Measurements from ENCODE around the gene NELL1.

Gene NELL1

DNA sequence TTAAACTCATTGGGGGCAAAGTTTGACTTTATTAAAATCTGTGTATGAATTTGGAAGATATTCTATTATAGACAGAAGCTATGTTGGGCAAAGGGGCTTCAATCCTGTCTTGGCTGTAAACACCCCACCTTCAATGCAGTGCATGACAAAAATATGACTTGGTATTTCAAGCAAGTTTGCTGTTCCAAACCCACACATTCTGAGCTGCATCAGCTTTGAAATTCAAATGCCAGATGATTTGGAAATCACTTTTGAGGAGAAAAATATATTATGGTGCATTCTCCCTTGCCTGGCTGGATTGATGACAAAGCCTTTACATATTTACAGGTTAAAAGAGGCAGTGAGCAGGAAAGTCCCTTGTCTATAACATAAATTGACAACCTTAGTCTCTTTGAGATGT is 760.0 kb downstream of the NELL1 start:
- H3K9me3 Mint-ChIP-seq = peaks cover 12% of the 10 kb centered on the region
- DNase-seq (ENCODE audit: low spot score in 2 of 2) = no peak
- no peaks in the 10 kb centered on the region for H3K4me1 Mint-ChIP-seq
- H3K4me3 Mint-ChIP-seq = no peak overlapping the region
- H3K36me3 Mint-ChIP-seq = no peaks in the 10 kb centered on the region
- H3K27me3 Mint-ChIP-seq = no peaks in the 10 kb centered on the region
- no peak overlapping the region for H3K27ac Mint-ChIP-seq
- no peak for ATAC-seq (ENCODE audit: low read depth)

DNA sequence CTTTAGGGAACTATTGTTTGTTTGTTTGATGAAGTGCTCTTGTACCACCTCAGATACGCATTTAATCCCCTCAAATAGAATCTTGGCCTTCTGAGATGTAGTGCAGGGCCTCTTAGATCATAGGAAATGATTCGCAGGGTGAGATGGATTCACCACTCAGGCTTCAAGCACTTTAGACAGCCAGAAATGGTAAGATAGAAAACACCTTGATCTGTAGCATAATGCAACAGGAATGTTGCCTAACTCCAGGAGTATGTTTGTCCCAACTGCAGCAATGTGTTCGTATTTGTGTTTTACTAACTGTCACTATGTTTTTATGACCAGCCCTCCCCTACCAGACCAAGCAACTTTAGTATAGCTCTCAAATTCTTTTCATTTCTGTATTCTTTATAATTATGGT is 761.2 kb downstream of the NELL1 start:
- no peak for DNase-seq (ENCODE audit: low spot score in 2 of 2)
- H3K4me1 Mint-ChIP-seq = no peaks in the 10 kb centered on the region
- no peaks in the 10 kb centered on the region for H3K27me3 Mint-ChIP-seq
- H3K36me3 Mint-ChIP-seq = no peaks in the 10 kb centered on the region
- no peak for ATAC-seq (ENCODE audit: low read depth)
- peaks cover 14% of the 10 kb centered on the region for H3K9me3 Mint-ChIP-seq
- no peak overlapping the region for H3K4me3 Mint-ChIP-seq
- no peak overlapping the region for H3K27ac Mint-ChIP-seq

DNA sequence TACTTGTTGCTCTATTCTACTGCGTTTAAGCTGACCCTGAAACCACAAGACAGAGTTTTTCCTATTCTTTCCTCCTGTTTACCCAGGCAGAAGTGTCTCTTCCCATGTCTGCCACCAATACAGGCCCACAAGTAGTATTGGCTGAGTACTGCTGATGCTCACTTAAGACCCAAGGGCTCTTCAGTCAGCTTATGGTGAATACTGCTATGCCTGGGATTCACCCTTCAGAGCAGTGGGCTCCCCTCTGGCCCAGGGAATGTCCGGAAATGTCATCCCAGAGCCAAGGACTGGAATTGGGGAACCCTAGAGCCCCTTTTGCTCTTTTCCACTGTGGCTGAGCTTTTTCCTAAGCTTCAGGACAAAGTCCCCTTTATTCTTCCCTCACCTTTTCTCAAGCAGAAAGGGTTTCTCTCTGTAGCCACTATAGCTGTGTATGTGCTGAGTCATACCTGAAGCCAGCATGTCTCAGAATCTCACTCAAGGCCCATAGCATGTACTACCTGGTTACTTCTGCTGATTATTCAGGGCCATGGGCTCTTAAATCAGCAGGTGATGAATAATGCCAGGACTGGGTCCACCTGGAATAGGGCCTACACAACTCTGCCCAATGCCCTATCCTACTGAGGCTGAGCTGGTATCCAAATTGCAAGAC is 777.7 kb downstream of the NELL1 start:
- ATAC-seq (ENCODE audit: low read depth) (no peak), DNase-seq (ENCODE audit: low spot score in 2 of 2) (no peak)
- Mint-ChIP-seq H3K27ac (no peak overlapping the region), H3K36me3 (no peaks in the 10 kb centered on the region), H3K4me3 (no peak overlapping the region), H3K4me1 (no peaks in the 10 kb centered on the region), H3K9me3 (peaks cover 7% of the 10 kb centered on the region), H3K27me3 (no peaks in the 10 kb centered on the region)

DNA sequence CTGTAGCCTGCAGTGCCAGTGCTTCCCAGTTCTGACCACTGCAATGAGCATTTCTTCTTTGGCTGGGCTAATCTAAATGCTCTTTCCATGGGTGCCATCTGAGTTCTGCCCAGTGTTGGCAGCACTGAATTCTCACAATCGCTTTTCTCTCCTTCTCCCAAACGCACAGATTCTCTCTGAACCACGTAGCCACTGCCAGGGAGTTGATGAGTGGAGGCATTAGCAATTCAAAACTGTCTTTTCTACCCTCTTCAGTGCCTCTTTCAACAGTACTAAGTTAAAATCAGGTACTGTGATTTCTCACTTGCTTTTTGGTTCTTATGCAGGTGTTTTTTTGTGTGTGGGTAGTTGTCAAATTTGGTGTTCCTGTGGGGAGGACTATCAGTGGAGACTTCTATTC is 778.5 kb downstream of the NELL1 start:
- Mint-ChIP-seq H3K4me3 (no peak overlapping the region), H3K27ac (no peak overlapping the region)

DNA sequence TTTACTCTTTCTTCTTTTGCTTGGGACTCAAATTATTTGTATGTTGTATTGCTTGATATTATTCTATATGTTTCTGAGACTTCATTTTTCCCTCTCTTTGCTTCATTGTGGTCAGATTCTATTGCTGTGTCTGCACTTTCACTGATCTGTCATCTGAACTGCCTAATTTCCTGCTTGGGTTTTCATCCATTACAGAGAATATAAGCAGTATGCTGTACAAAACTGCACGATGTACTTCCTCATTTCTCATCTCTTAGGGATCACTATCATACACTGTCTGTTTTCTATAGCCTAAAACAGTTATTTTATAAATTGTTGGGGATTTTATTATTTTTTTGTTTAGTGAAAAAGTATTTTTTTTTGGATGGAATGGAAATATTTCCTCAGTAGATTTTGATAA is 786.8 kb downstream of the NELL1 start:
- H3K9me3 Mint-ChIP-seq = peaks cover 3% of the 10 kb centered on the region
- no peak overlapping the region for H3K27ac Mint-ChIP-seq
- no peaks in the 10 kb centered on the region for H3K27me3 Mint-ChIP-seq
- no peaks in the 10 kb centered on the region for H3K36me3 Mint-ChIP-seq
- ATAC-seq (ENCODE audit: low read depth) (no peak), DNase-seq (ENCODE audit: low spot score in 2 of 2) (no peak)
- H3K4me3 Mint-ChIP-seq = no peak overlapping the region
- H3K4me1 Mint-ChIP-seq = no peaks in the 10 kb centered on the region

More for the DNA sequence above, 778.5 kb downstream of the NELL1 start:
- peaks cover 7% of the 10 kb centered on the region for H3K9me3 Mint-ChIP-seq
- no peaks in the 10 kb centered on the region for H3K36me3 Mint-ChIP-seq
- ATAC-seq (ENCODE audit: low read depth) (no peak), DNase-seq (ENCODE audit: low spot score in 2 of 2) (no peak)
- no peaks in the 10 kb centered on the region for H3K4me1 Mint-ChIP-seq
- no peaks in the 10 kb centered on the region for H3K27me3 Mint-ChIP-seq

DNA sequence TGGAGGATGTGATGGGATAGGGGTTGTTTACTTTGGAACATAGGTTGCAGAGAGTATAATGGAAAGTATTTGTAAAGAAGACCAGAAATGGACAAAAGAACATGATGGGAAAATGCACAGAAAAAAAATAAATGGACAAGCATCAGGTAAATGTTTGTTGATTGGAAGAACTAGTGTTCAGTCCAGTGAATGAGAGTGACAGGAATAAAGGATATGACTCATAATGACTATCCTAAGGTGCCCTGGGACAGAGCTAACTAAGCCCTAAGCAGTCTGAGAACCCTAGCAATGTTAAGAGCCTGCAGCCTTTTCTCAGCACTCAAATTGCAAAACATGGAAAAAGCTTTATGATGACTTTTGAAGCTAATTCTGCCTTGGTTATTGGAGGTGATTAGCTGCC is 790.7 kb downstream of the NELL1 start:
- no peak for ATAC-seq (ENCODE audit: low read depth)
- DNase-seq (ENCODE audit: low spot score in 2 of 2) = no peak
- no peak overlapping the region for H3K4me3 Mint-ChIP-seq
- no peaks in the 10 kb centered on the region for H3K4me1 Mint-ChIP-seq
- H3K36me3 Mint-ChIP-seq = no peaks in the 10 kb centered on the region
- no peaks in the 10 kb centered on the region for H3K27me3 Mint-ChIP-seq
- H3K27ac Mint-ChIP-seq = no peak overlapping the region
- H3K9me3 Mint-ChIP-seq = peaks cover 3% of the 10 kb centered on the region

DNA sequence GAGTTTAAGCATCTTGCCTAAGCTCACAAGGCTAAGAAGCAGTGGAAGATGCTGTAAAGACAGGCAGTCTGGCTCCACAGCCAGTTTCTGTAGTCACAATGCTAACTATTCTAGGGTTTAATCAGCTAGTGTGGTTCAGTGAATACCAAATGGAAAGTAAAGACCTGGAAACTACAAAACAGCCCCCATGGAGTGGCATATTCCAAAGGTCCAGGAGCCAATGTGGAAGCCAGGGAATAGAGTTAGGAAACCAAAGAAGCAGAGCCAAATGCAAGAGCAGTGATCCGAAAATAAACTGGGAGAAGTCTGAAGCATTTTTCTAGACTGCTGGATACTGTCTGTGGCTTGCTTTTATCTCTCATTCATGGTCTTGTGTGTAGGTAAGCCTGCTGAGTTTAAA is 792.3 kb downstream of the NELL1 start:
- no peak for DNase-seq (ENCODE audit: low spot score in 2 of 2)
- ATAC-seq (ENCODE audit: low read depth) = no peak
- no peaks in the 10 kb centered on the region for H3K4me1 Mint-ChIP-seq
- no peaks in the 10 kb centered on the region for H3K9me3 Mint-ChIP-seq
- no peaks in the 10 kb centered on the region for H3K36me3 Mint-ChIP-seq
- no peaks in the 10 kb centered on the region for H3K27me3 Mint-ChIP-seq
- no peak overlapping the region for H3K4me3 Mint-ChIP-seq
- H3K27ac Mint-ChIP-seq = no peak overlapping the region

DNA sequence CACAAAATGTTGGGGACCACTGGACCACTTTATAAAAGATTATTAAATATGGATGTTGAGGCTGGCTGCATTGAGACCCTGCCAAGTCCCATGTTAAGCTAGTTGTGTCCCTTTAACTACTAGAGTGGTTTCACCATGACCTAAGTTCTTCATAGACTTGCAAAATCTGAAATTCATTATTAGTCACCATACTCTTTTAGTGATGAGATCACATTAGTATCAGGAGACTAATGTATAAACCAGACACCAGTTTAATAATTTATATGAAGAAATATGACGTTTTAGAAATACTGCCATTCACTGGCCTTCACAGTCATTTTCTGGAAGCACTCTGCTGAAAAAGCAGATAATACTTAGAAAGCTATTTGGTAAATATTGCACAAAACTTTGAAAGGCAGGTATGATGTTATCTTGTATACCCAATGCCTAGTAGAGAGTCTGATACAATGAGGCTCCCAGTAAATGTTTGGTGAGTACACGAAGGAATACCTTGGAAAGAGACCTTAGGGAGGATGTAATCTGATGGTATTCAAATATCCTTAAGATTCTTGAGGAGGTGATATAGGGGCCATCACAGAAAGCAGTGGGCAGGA is 795.3 kb downstream of the NELL1 start:
- ATAC-seq (ENCODE audit: low read depth) = no peak
- Mint-ChIP-seq H3K4me1 (no peaks in the 10 kb centered on the region), H3K9me3 (peaks cover 3% of the 10 kb centered on the region), H3K4me3 (no peak overlapping the region), H3K27me3 (no peaks in the 10 kb centered on the region), H3K36me3 (no peaks in the 10 kb centered on the region), H3K27ac (no peak overlapping the region)
- no peak for DNase-seq (ENCODE audit: low spot score in 2 of 2)

DNA sequence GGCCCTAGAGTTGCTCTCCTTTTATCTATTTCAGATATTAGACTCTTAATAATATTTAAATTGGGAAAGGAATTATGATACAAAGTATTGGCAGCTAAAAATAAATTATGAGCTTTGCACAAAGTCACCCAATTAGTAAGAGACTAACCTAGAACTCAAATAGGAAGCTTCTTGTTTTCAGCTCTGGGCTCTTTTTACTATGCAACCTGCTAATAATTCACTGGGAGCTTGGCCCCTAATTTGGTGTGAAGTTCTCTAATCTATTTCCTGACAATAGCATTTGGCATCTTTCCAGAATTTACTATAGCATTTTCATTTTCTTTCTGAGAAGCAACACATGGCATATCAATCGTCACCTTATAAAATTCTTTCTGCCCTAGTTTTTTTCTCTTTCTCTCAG is 795.8 kb downstream of the NELL1 start:
- Mint-ChIP-seq H3K36me3 (no peaks in the 10 kb centered on the region), H3K4me1 (no peaks in the 10 kb centered on the region), H3K27me3 (no peaks in the 10 kb centered on the region), H3K9me3 (peaks cover 3% of the 10 kb centered on the region), H3K27ac (no peak overlapping the region), H3K4me3 (no peak overlapping the region)
- ATAC-seq (ENCODE audit: low read depth) (no peak), DNase-seq (ENCODE audit: low spot score in 2 of 2) (no peak)

DNA sequence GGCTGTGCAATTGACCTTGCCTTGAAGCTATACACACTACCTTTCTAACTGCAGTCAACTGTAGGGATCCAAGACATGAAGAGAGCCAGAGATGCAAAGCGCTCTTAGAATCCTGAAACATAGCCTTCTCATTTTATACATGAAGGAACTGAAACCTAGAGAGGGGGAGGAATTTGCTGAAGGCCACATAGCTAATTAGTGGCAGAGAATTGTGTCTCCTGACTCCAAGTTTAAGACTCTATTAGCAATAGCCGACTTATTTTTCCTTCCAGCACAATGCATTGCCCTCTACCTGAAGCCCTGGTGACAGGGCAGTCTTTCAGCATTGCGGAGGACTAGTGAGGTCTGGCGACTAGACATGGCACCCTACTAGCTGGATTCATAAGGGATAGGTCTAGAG is 796.5 kb downstream of the NELL1 start:
- Mint-ChIP-seq H3K36me3 (no peaks in the 10 kb centered on the region), H3K9me3 (peaks cover 3% of the 10 kb centered on the region), H3K27ac (no peak overlapping the region), H3K4me1 (no peaks in the 10 kb centered on the region), H3K27me3 (no peaks in the 10 kb centered on the region), H3K4me3 (no peak overlapping the region)
- ATAC-seq (ENCODE audit: low read depth) = no peak
- no peak for DNase-seq (ENCODE audit: low spot score in 2 of 2)

DNA sequence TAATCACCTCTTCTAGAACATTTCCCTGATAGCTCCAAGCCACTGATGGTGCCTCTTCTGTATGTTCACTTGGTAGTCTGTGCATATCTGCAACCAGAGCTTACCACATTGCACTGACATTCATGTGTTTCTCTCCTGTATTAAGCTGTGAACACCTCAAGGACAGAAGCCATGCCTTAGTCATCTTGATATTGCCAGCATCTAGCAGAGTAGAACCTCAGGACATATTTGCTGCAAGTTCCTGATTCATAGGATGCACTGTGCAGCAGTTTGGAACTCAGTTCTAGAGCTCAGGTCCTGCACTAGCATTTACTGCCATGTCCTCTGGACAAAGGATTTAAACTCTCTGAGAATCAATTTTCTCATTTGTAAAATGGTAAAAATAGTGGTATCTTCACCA is 801.1 kb downstream of the NELL1 start:
- Mint-ChIP-seq H3K4me1 (no peaks in the 10 kb centered on the region), H3K36me3 (no peaks in the 10 kb centered on the region), H3K27me3 (no peaks in the 10 kb centered on the region), H3K9me3 (peaks cover 4% of the 10 kb centered on the region), H3K4me3 (no peak overlapping the region), H3K27ac (no peak overlapping the region)
- DNase-seq (ENCODE audit: low spot score in 2 of 2) = no peak
- ATAC-seq (ENCODE audit: low read depth) = no peak

DNA sequence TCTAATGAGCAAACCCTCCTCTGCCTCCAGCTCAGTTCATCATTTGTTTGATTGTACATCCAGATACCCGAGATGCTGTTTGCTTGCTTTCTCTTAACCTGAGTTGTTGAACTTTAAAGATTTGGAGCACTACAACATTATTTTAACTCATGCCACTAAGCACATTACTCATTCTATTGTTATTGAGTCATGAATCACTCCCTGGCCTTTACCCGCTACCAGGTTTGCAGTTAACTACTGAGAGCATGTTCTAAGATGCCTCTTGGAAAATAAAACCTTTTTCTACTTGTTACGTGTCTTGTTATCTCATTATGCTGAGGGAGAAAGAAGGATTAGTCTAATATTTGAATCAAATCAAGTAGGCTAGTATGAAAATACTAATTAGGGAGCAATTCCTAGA is 802.9 kb downstream of the NELL1 start:
- DNase-seq (ENCODE audit: low spot score in 2 of 2) (no peak), ATAC-seq (ENCODE audit: low read depth) (no peak)
- H3K4me3 Mint-ChIP-seq = no peak overlapping the region
- no peaks in the 10 kb centered on the region for H3K4me1 Mint-ChIP-seq
- no peak overlapping the region for H3K27ac Mint-ChIP-seq
- H3K36me3 Mint-ChIP-seq = no peaks in the 10 kb centered on the region
- no peaks in the 10 kb centered on the region for H3K27me3 Mint-ChIP-seq
- peaks cover 1% of the 10 kb centered on the region for H3K9me3 Mint-ChIP-seq

DNA sequence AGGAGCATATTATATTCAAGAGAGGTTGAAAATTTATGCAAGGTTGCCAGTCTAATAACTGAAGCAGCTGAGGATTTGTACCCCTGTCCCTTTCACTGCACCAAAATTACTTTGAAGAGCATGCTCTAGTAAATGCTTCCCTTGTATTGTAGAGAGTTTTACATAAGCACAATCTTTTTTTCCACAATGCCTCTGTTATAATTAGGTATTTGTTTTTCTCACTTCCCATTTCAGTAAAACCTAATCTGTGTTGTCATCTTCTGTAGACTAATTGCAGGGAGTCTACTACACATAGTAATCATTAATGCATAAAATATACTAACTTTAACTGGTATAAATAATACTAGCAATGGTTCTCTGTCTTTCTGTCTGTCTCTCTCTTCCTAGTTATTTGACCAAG is 805.1 kb downstream of the NELL1 start:
- DNase-seq (ENCODE audit: low spot score in 2 of 2) (no peak), ATAC-seq (ENCODE audit: low read depth) (no peak)
- H3K27ac Mint-ChIP-seq = no peak overlapping the region
- H3K9me3 Mint-ChIP-seq = peaks cover 1% of the 10 kb centered on the region
- no peaks in the 10 kb centered on the region for H3K27me3 Mint-ChIP-seq
- no peaks in the 10 kb centered on the region for H3K36me3 Mint-ChIP-seq
- no peaks in the 10 kb centered on the region for H3K4me1 Mint-ChIP-seq
- H3K4me3 Mint-ChIP-seq = no peak overlapping the region

DNA sequence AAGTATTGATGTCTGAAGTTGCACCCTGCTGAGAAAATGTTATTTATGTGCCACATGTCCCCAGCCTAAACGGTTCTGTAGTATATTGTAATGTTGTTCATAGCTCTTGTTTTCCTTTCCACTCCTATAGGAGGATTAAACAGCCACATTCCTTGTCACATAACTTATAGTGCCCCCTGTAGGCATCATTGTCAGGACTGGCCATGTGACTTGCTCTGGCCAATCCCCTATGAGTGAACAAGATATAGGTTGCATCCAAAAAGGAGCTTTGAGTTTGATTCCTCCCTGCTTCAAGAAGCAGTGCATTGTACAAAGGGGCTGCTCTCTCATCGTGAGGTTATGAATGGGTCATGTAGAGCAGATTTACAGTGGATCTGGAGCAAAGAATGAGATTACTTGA is 805.9 kb downstream of the NELL1 start:
- DNase-seq (ENCODE audit: low spot score in 2 of 2) (no peak), ATAC-seq (ENCODE audit: low read depth) (no peak)
- H3K9me3 Mint-ChIP-seq = peaks cover 1% of the 10 kb centered on the region

DNA sequence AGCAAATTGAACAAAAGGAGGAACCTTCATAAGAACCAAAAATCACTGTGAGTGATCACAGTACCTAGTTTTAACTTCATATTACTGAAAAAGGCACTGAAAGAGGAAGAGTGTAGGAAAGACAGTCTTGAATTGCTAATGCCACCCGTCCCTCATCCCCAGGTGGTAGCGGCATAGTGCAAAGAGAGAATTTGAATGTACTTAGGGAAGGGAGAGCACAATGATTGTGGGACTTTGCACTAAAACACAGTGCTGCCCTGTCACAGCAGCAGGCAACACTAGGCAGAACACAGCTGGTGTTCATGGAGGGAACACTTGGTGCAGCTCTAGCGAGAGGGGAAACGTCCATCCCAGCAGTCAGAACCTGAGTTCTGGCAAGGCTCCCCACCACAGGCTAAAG is 807.2 kb downstream of the NELL1 start:
- no peaks in the 10 kb centered on the region for H3K4me1 Mint-ChIP-seq
- no peak overlapping the region for H3K4me3 Mint-ChIP-seq
- no peak overlapping the region for H3K27ac Mint-ChIP-seq
- no peaks in the 10 kb centered on the region for H3K36me3 Mint-ChIP-seq
- ATAC-seq (ENCODE audit: low read depth) (no peak), DNase-seq (ENCODE audit: low spot score in 2 of 2) (no peak)
- H3K27me3 Mint-ChIP-seq = no peaks in the 10 kb centered on the region
- H3K9me3 Mint-ChIP-seq = peaks cover 1% of the 10 kb centered on the region

More for the DNA sequence above, 805.9 kb downstream of the NELL1 start:
- no peaks in the 10 kb centered on the region for H3K36me3 Mint-ChIP-seq
- no peaks in the 10 kb centered on the region for H3K27me3 Mint-ChIP-seq
- no peaks in the 10 kb centered on the region for H3K4me1 Mint-ChIP-seq
- no peak overlapping the region for H3K27ac Mint-ChIP-seq
- no peak overlapping the region for H3K4me3 Mint-ChIP-seq
